Ascending aorta (tissue), 2 donors: ENCODE measurements around the gene CTNND2. TPM values are rescaled to one million over a fixed set of nuclear protein-coding genes. Genes with fewer than 3 reads are reported as not detected.

ENCODE experiments used
- DNase-seq, 2 donors: peaks; one replicate each; pipeline ENCODE4 v3.0.0-alpha.2; 2019; ENCODE audit warnings: low spot score in 2 of 2
- H3K27ac ChIP-seq, 2 donors: fragments of 200-600 bp; sonication (generic); one replicate each; pipeline ENCODE4 v1.5.1; 2016 to 2017; ENCODE audit warnings: mild to moderate bottlenecking in 1 of 2
- H3K27me3 ChIP-seq: fragments of 200-600 bp; sonication (generic); one replicate; pipeline ENCODE4 v1.5.1; 2017
- H3K36me3 ChIP-seq, 2 donors: fragments of 200-600 bp; sonication (generic); one replicate each; pipeline ENCODE4 v1.5.1; 2016
- H3K4me1 ChIP-seq, 2 donors: fragments of 200-600 bp; sonication (generic); one replicate each; pipeline ENCODE4 v1.5.1; 2016 to 2017; ENCODE audit warnings: mild to moderate bottlenecking in 1 of 2
- H3K4me3 ChIP-seq, 2 donors: fragments of 200-600 bp; sonication (generic); one replicate each; pipeline ENCODE4 v1.5.1; 2016 to 2017; ENCODE audit warnings: mild to moderate bottlenecking in 1 of 2
- H3K9me3 ChIP-seq, 2 donors: fragments of 200-600 bp; sonication (generic); one replicate each; pipeline ENCODE4 v1.5.1; 2016
- intact Hi-C: fragments of 100-400 bp; cut with DNase I; formaldehyde crosslinking; loops from one replicate; pipeline ENCODE4 v1.15.1; 2023
- total RNA-seq: library from RNA; depleted of rRNA; stranded (reverse); fragments of >200 nt; gene quantifications from one replicate; pipeline ENCODE4 v1.1.0, GENCODE V29; 2016
- TF ChIP-seq, protein P1 (sequence below), 3 experiments: fragments of 200-600 bp in 2 of 3; fragments of 450-650 bp in 1 of 3; sonication (generic) in 2 of 3; IDR thresholded peaks; one replicate each; pipeline ENCODE4 v1.5.1; 2016 to 2019; ENCODE audit warnings: antibody characterized with exemption in 3 of 3, mild to moderate bottlenecking in 1 of 3, moderate library complexity in 1 of 3

CTNND2 gene
- total RNA-seq, 1 donor from 2014 or later = 0.11 TPM

DNA sequence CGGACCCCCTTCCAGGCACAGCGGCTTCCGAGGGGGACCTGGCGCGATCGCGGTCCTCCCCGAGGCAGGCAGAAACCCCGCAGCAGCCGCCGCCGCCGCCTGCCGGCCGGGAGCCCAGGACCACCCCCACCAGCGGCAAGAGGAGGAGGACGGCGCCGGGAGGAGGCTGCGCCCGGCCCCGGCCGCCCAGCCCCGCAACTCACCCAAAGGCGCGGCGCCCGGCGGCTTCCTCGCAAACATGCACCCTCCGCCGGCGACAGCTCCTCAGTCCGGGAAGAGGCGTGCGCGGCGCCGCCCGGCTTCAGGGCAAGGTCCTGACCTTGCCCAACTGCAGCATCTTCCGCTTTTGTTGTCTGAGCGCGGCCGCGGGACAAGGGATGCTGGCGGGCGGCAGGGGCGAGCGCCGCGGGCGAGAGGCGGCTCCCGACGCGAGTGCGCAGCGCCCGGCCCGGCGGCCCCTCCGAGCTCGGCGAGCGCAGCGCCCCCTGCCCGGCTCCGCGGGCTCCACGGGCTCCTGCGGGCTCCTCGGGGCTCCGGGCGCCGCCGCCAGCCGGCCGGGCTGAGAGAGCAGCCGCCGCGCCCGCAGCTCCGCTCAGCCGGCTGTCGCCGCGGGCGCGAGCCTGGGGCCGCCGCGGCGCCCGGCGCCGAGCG lies 507 bp downstream of the CTNND2 start:
- Histone ChIP-seq H3K36me3 (no peaks in the 10 kb centered on the region), H3K4me1 (no peaks in the 10 kb centered on the region), H3K27ac (no peak overlapping the region), H3K9me3 (no peaks in the 10 kb centered on the region), H3K27me3 (no peaks in the 10 kb centered on the region), H3K4me3 (peak overlapping the region; percentile 21 to 46)
- DNase-seq = no peak
- intact Hi-C loops = no loop called here
- TF ChIP-seq, protein P1, sequence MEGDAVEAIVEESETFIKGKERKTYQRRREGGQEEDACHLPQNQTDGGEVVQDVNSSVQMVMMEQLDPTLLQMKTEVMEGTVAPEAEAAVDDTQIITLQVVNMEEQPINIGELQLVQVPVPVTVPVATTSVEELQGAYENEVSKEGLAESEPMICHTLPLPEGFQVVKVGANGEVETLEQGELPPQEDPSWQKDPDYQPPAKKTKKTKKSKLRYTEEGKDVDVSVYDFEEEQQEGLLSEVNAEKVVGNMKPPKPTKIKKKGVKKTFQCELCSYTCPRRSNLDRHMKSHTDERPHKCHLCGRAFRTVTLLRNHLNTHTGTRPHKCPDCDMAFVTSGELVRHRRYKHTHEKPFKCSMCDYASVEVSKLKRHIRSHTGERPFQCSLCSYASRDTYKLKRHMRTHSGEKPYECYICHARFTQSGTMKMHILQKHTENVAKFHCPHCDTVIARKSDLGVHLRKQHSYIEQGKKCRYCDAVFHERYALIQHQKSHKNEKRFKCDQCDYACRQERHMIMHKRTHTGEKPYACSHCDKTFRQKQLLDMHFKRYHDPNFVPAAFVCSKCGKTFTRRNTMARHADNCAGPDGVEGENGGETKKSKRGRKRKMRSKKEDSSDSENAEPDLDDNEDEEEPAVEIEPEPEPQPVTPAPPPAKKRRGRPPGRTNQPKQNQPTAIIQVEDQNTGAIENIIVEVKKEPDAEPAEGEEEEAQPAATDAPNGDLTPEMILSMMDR (IDR thresholded peaks at IDR 0.05) = no peak

DNA sequence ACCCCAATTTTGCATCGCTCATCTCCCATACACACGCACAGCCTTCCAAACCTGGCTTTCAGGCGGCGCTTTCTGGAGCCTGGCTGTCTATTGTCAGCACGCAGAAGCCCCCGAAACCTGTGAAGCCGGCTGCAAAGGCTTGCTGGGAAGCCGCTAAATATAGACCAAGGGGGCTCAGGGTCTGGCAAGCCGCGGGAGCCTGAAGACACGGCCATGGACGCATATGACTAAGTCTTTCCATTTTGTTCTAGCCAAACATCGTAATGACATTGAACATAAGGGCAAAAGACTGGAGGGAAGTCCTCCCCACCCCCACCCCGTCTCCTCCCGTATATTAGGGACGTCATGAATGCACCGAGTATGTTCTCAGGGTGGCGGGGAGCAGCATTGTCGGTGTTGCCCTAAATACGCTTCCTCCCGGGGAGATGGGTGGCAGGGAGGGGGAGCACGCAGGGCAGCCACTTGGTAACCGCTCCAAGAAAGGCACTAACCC lies 1.1 kb downstream of the CTNND2 start:
- intact Hi-C loops = no loop called here
- no peaks in the 10 kb centered on the region for H3K9me3 ChIP-seq
- TF ChIP-seq, protein P1 (IDR thresholded peaks at IDR 0.05) = no peak
- H3K4me1 ChIP-seq = no peaks in the 10 kb centered on the region
- H3K36me3 ChIP-seq = no peaks in the 10 kb centered on the region
- no peaks in the 10 kb centered on the region for H3K27me3 ChIP-seq
- H3K27ac ChIP-seq = no peak overlapping the region
- no peak for DNase-seq
- peak overlapping the region; percentile 21 to 46 for H3K4me3 ChIP-seq

DNA sequence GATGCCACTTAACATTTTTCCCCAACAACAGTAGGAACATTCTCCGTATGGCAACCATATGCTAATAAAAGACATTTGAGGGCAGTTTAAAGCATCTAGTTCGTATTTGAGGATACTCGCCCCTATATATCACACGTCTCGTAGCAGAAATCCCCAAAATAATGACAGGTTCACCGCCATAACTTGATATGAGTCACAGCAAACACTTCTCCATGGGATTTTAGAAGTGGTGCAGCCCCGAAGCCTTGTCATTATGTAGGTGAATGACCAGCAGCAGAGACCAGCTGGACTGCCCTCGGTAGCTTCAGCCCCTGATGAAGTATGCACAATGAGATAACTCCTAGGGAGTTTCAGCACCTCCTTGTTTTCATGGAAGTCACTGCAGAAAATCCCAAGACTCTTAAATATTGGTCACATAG lies 2.0 kb downstream of the CTNND2 start:
- no peak overlapping the region for H3K27ac ChIP-seq
- H3K9me3 ChIP-seq = no peaks in the 10 kb centered on the region
- no peaks in the 10 kb centered on the region for H3K36me3 ChIP-seq
- no peak overlapping the region for H3K4me3 ChIP-seq
- no peaks in the 10 kb centered on the region for H3K27me3 ChIP-seq
- H3K4me1 ChIP-seq = no peaks in the 10 kb centered on the region
- TF ChIP-seq, protein P1 (IDR thresholded peaks at IDR 0.05) = no peak
- no peak for DNase-seq
- intact Hi-C loops = no loop called here

DNA sequence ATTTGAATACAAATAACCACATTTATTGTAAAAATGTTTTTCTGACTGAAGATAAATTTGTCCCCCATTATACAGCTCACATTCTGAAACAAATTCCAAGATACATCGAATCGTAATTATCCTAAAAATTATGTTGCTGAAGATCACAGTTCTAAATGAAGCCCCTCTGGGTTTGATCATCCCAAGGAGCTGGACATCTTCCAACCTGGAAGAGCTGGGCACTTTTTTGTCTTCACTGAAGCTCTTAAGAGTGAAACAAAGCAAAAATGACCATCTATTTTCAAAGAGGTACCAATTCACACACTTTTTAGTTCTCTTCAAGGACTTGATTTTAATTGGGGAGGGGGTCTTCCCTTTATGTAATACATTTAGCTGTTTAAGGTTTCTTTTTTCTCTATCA lies 5.5 kb downstream of the CTNND2 start:
- Histone ChIP-seq H3K27me3 (no peaks in the 10 kb centered on the region), H3K9me3 (no peaks in the 10 kb centered on the region), H3K36me3 (no peaks in the 10 kb centered on the region), H3K27ac (no peak overlapping the region), H3K4me1 (no peaks in the 10 kb centered on the region), H3K4me3 (no peak overlapping the region)
- DNase-seq = no peak
- TF ChIP-seq, protein P1 (IDR thresholded peaks at IDR 0.05) = no peak
- intact Hi-C loops = no loop called here

DNA sequence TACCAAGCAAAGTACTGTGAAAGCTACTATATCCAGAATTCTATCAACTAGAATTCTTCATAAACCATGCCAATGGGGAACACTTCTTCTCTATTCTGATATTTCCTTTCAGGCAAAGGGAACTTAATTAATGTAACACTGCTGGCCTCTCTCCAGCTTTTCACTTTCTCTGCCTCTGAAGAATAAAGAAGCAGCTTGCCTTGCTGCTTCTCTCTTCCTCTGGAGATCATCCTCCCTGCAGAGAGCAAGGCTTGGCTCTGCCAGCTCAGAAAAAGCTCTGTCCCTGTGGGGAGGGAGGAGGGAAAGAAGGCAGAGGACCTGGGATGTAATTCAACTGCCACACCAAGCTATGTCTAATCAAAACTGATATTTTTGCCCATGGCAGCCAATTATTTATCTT lies 6.5 kb downstream of the CTNND2 start:
- Histone ChIP-seq H3K27me3 (no peaks in the 10 kb centered on the region), H3K27ac (no peak overlapping the region), H3K9me3 (no peaks in the 10 kb centered on the region), H3K36me3 (no peaks in the 10 kb centered on the region), H3K4me3 (no peak overlapping the region), H3K4me1 (no peaks in the 10 kb centered on the region)
- intact Hi-C loops = no loop called here
- TF ChIP-seq, protein P1 (IDR thresholded peaks at IDR 0.05) = no peak
- DNase-seq = no peak
